Measurements from ENCODE around the gene ELP2.
"Not testable (repeated sequence)": the region's sequence is repeated elsewhere in the genome, so short reads cannot be mapped to it uniquely, and the experiment has no call there.

ELP2 gene

GRCh38 chr18:36189486-36189885 lies 59.8 kb downstream of the ELP2 start:
- no peak for DNase-seq

GRCh38 chr18:36191286-36191685 lies 61.6 kb downstream of the ELP2 start:
- no peak for DNase-seq

- no peak for DNase-seq
These were observed 62.0 kb downstream of the ELP2 start for GRCh38 chr18:36191711-36192110.

GRCh38 chr18:36194600-36195315 lies 65.1 kb downstream of the ELP2 start:
- no peak for DNase-seq

GRCh38 chr18:36195427-36196122 lies 65.9 kb downstream of the ELP2 start:
- no peak for DNase-seq

GRCh38 chr18:36196238-36196995 lies 66.7 kb downstream of the ELP2 start:
- DNase-seq: no peak

- no peak for DNase-seq
These were observed 67.9 kb downstream of the ELP2 start for GRCh38 chr18:36197511-36198166.

GRCh38 chr18:36199691-36200295 lies 70.1 kb downstream of the ELP2 start:
- DNase-seq: no peak

GRCh38 chr18:36200354-36200771 lies 70.7 kb downstream of the ELP2 start:
- DNase-seq: no peak

GRCh38 chr18:36201765-36202164 lies 72.1 kb downstream of the ELP2 start:
- no peak for DNase-seq

GRCh38 chr18:36203360-36203895 lies 73.7 kb downstream of the ELP2 start:
- DNase-seq: no peak

- DNase-seq: no peak
These were observed 75.5 kb downstream of the ELP2 start for GRCh38 chr18:36205166-36205565.

- DNase-seq: no peak
These were observed 77.6 kb downstream of the ELP2 start for GRCh38 chr18:36207303-36207702.

GRCh38 chr18:36207969-36208368 lies 78.3 kb downstream of the ELP2 start:
- DNase-seq: not testable (repeated sequence)

GRCh38 chr18:36211612-36212065 lies 81.9 kb downstream of the ELP2 start:
- DNase-seq: peak; percentile 53

- no peak for DNase-seq
These were observed 82.8 kb downstream of the ELP2 start for GRCh38 chr18:36212301-36213171.

GRCh38 chr18:36214811-36215210 lies 85.1 kb downstream of the ELP2 start:
- DNase-seq: no peak

GRCh38 chr18:36215577-36215976 lies 85.9 kb downstream of the ELP2 start:
- DNase-seq: no peak

- no peak for DNase-seq
These were observed 87.6 kb downstream of the ELP2 start for GRCh38 chr18:36217348-36217747.

GRCh38 chr18:36229188-36229587 lies 99.5 kb downstream of the ELP2 start:
- DNase-seq: no peak
